ENCODE data around the gene NPLOC4. TPM values are rescaled to one million over a fixed set of nuclear protein-coding genes. Genes with fewer than 3 reads are reported as not detected.
A peak's percentile ranks its signal among the peaks of the same experiment; 100 is the strongest.

Gene NPLOC4
- total and polyA plus RNA-seq, 2 of the 13 experiments (the other 11 are each of a cell fraction or from before 2014, with no cell fraction given) = 57.0 to 97.0 TPM

DNA sequence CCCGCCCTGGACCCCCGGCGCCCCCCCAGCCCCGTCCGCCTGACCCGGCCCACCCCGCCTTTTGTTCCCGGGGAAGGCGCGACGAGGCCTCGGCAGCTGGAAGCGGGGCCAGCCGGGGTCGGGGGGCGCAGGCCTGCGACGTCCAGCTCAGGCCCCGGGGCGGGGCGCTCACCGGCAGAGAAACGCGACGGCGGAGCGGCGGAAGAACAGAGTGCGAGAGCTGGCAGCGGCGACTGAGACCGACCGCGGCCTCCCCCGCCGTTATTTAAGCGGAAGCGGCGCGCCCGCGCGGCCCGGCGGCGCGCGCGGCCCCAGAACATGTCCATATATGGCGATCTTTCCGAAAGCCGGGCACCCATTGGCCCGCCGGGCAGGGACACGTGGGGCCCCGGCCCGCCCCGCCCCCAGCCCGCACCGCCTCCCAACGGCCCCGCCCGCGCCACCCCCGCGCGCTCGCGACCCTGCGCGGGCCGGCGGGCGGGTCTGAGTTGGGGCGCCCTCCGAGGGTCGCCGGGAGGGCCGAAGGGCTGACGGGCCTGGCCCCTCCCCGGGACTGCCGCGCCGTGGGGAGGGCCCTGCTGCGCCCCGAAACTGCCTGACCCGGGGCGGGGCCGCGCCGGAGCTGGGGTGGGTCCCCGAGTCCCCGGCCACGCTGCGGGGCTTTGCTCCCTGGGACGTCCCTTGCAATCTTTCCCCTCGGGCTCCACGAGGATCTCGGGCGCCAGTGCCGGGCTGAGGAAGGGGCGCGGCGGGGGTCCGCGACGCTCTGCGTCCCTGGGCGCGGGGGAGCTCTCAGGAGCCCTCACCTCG is 124.1 kb downstream of the NPLOC4 start, which contains the start of gene ACTG1 (continued):
- TF ChIP-seq REPIN1 (CRISPR knock-in tag; IDR thresholded peaks at IDR 0.05; ENCODE audit: borderline replicate concordance, low read depth) (peak; percentile 77; the same call in 1 of the 2 replicates), IRX3 (CRISPR knock-in tag; IDR thresholded peaks at IDR 0.05; ENCODE audit: borderline replicate concordance, low read depth) (peak; percentile 65; the same call in 1 of the 2 replicates), MEF2D (CRISPR knock-in tag; IDR thresholded peaks at IDR 0.05) (no peak), SYNCRIP (IDR thresholded peaks at IDR 0.05; ENCODE audit: insufficient read depth, low read depth, low read length) (no peak), ZNF672 (CRISPR knock-in tag; IDR thresholded peaks at IDR 0.05) (0 out of 2 replicates have a peak, but pooled peaks have one; percentile 16), MEIS2 (CRISPR knock-in tag; IDR thresholded peaks at IDR 0.05) (peak; percentile 73; the same call in 1 of the 2 replicates), JUNB (CRISPR knock-in tag; IDR thresholded peaks at IDR 0.05; ENCODE audit: borderline replicate concordance) (no peak), ZNF670 (CRISPR knock-in tag; IDR thresholded peaks at IDR 0.05; ENCODE audit: borderline replicate concordance) (peak; percentile 83; the same call in 1 of the 2 replicates), SRY (CRISPR knock-in tag; IDR thresholded peaks at IDR 0.05) (peak; percentile 66; the same call in 1 of the 2 replicates), ZNF331 (CRISPR knock-in tag; IDR thresholded peaks at IDR 0.05) (peak; percentile 45; the same call in 1 of the 2 replicates), ZNF235 (CRISPR knock-in tag; IDR thresholded peaks at IDR 0.05; ENCODE audit: borderline replicate concordance) (peak; percentile 43; the same call in 1 of the 2 replicates), ZNF674 (CRISPR knock-in tag; IDR thresholded peaks at IDR 0.05; ENCODE audit: low read depth) (no peak), HDAC1 (CRISPR knock-in tag; IDR thresholded peaks at IDR 0.05) (peak; percentile 88)
- TF ChIP-seq, protein P1, sequence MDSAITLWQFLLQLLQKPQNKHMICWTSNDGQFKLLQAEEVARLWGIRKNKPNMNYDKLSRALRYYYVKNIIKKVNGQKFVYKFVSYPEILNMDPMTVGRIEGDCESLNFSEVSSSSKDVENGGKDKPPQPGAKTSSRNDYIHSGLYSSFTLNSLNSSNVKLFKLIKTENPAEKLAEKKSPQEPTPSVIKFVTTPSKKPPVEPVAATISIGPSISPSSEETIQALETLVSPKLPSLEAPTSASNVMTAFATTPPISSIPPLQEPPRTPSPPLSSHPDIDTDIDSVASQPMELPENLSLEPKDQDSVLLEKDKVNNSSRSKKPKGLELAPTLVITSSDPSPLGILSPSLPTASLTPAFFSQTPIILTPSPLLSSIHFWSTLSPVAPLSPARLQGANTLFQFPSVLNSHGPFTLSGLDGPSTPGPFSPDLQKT (CRISPR knock-in tag; IDR thresholded peaks at IDR 0.05; ENCODE audit: borderline replicate concordance) = no peak
- TF ChIP-seq, protein P2, sequence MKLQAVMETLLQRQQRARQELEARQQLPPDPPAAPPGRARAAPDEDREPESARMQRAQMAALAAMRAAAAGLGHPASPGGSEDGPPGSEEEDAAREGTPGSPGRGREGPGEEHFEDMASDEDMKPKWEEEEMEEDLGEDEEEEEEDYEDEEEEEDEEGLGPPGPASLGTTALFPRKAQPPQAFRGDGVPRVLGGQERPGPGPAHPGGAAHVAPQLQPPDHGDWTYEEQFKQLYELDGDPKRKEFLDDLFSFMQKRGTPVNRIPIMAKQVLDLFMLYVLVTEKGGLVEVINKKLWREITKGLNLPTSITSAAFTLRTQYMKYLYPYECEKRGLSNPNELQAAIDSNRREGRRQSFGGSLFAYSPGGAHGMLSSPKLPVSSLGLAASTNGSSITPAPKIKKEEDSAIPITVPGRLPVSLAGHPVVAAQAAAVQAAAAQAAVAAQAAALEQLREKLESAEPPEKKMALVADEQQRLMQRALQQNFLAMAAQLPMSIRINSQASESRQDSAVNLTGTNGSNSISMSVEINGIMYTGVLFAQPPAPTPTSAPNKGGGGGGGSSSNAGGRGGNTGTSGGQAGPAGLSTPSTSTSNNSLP (IDR thresholded peaks at IDR 0.05; ENCODE audit: low read depth, low read length) = no peak
- TF ChIP-seq, protein P3, sequence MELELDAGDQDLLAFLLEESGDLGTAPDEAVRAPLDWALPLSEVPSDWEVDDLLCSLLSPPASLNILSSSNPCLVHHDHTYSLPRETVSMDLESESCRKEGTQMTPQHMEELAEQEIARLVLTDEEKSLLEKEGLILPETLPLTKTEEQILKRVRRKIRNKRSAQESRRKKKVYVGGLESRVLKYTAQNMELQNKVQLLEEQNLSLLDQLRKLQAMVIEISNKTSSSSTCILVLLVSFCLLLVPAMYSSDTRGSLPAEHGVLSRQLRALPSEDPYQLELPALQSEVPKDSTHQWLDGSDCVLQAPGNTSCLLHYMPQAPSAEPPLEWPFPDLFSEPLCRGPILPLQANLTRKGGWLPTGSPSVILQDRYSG (CRISPR knock-in tag; IDR thresholded peaks at IDR 0.05) = no peak
- TF ChIP-seq, protein P4, sequence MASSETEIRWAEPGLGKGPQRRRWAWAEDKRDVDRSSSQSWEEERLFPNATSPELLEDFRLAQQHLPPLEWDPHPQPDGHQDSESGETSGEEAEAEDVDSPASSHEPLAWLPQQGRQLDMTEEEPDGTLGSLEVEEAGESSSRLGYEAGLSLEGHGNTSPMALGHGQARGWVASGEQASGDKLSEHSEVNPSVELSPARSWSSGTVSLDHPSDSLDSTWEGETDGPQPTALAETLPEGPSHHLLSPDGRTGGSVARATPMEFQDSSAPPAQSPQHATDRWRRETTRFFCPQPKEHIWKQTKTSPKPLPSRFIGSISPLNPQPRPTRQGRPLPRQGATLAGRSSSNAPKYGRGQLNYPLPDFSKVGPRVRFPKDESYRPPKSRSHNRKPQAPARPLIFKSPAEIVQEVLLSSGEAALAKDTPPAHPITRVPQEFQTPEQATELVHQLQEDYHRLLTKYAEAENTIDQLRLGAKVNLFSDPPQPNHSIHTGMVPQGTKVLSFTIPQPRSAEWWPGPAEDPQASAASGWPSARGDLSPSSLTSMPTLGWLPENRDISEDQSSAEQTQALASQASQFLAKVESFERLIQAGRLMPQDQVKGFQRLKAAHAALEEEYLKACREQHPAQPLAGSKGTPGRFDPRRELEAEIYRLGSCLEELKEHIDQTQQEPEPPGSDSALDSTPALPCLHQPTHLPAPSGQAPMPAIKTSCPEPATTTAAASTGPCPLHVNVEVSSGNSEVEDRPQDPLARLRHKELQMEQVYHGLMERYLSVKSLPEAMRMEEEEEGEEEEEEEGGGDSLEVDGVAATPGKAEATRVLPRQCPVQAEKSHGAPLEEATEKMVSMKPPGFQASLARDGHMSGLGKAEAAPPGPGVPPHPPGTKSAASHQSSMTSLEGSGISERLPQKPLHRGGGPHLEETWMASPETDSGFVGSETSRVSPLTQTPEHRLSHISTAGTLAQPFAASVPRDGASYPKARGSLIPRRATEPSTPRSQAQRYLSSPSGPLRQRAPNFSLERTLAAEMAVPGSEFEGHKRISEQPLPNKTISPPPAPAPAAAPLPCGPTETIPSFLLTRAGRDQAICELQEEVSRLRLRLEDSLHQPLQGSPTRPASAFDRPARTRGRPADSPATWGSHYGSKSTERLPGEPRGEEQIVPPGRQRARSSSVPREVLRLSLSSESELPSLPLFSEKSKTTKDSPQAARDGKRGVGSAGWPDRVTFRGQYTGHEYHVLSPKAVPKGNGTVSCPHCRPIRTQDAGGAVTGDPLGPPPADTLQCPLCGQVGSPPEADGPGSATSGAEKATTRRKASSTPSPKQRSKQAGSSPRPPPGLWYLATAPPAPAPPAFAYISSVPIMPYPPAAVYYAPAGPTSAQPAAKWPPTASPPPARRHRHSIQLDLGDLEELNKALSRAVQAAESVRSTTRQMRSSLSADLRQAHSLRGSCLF (CRISPR knock-in tag; IDR thresholded peaks at IDR 0.05; ENCODE audit: borderline replicate concordance) = peak; percentile 55; the same call in 1 of the 2 replicates

Measured in HepG2 (cell line).